Ovary (tissue), 9 donors: Measurements from ENCODE around the gene ALG8. TPM values are rescaled to one million over a fixed set of nuclear protein-coding genes. Genes with fewer than 3 reads are reported as not detected.
"Not testable (repeated sequence)": the region's sequence is repeated elsewhere in the genome, so short reads cannot be mapped to it uniquely, and the experiment has no call there.

ENCODE experiments used
- DNase-seq, 5 donors: peaks; one replicate each; pipeline ENCODE4 v3.0.0-alpha.2; 2019 to 2020
- H3K27ac ChIP-seq, 2 donors: fragments of 200-600 bp; one replicate each; pipeline versions ENCODE4 v1.5.1 to v1.8.0; 2019 to 2022
- H3K27me3 ChIP-seq: fragments of 200-600 bp; one replicate; pipeline ENCODE4 v1.8.0; 2022
- H3K36me3 ChIP-seq: fragments of 200-600 bp; sonication (generic); one replicate; pipeline ENCODE4 v1.5.1; 2019
- H3K4me1 ChIP-seq: one replicate; pipeline ENCODE4 v1.8.1; 2013; ENCODE audit warnings: mild to moderate bottlenecking, moderate library complexity; ENCODE audit not compliant: insufficient read depth
- H3K4me3 ChIP-seq: fragments of 200-600 bp; sonication (generic); one replicate; pipeline ENCODE4 v1.5.1; 2017
- H3K9me3 ChIP-seq, 2 donors: fragments of 200-600 bp in 1 of 2; sonication (generic) in 1 of 2; one replicate each; pipeline versions ENCODE4 v1.5.1 to v1.8.1; 2013 to 2019; ENCODE audit warnings: mild to moderate bottlenecking in 1 of 2, moderate library complexity in 1 of 2
- CTCF ChIP-seq, 3 donors: fragments of 450-650 bp in 2 of 3; fragments of 200-600 bp in 1 of 3; IDR thresholded peaks; one replicate each; pipeline versions ENCODE4 v1.5.1 to v1.8.0; 2016 to 2022; ENCODE audit warnings: antibody characterized with exemption in 3 of 3, mild to moderate bottlenecking in 1 of 3
- EP300 ChIP-seq: sonication (generic); formaldehyde crosslinking; IDR thresholded peaks from one replicate; pipeline ENCODE4 v1.6.1; 2017; ENCODE audit warnings: antibody characterized with exemption
- POLR2A ChIP-seq: fragments of 450-650 bp; IDR thresholded peaks from one replicate; pipeline ENCODE4 v1.6.1; 2017; ENCODE audit warnings: antibody characterized with exemption, mild to moderate bottlenecking, moderate library complexity
- WGBS, 3 donors: extraction: QIAGEN DNeasy Blood & Tissue Kit in 1 of 3; methylation state at CpG; one replicate each; pipeline versions ENCODE4 v1.1.5 to v1.1.7; 2013 to 2017; 5-methylcytosine and 5-hydroxymethylcytosine counted together
- intact Hi-C, 4 donors: fragments of 100-400 bp; cut with DNase I; formaldehyde crosslinking; loops; one replicate each; pipeline versions ENCODE4 v1.11.0 to v1.15.1; 2022 to 2023
- polyA plus RNA-seq, 2 donors: library from polyadenylated mRNA; stranded (reverse); fragments of 200-250 nt in 1 of 2; fragments of 350-450 nt in 1 of 2; fragmentation: Illumina TruSeq in 1 of 2; extraction: RNeasy Lipid Tissue Mini Kit (QIAGEN cat#74804) in 1 of 2; gene quantifications; one replicate each; pipeline ENCODE4 v1.2.3, GENCODE V29; 2013 to 2014
- total RNA-seq, 7 donors: library from RNA; depleted of rRNA in 2 of 7; stranded (reverse); fragments of >200 nt in 2 of 7; fragmentation: NEBNext Ultra II Directional in 3 of 7; extraction: Animal tissue kit (Norgen Biotek cat#: 25700) in 3 of 7; gene quantifications; one replicate each; pipeline versions ENCODE4 v1.1.0 to v1.2.4, GENCODE V29; 2016 to 2023
- donor health status: DM: no; HTN: no; CAD: no; lungs with moderate emphysema.
- donor health status: DM: no; HTN: no; CAD: no.
- donor health status: Bipolar disorder and iron deficiency.
- donor health status: DM: yes; HTN: yes; CAD: no.
- donor health status: DM: no; HTN: no; CAD: no.
- donor health status: DM: yes; HTN: yes; CAD: no.

The ALG8 gene
- total and polyA plus RNA-seq, 9 donors: 20.1 to 57.8 (median 28.5) TPM

DNA sequence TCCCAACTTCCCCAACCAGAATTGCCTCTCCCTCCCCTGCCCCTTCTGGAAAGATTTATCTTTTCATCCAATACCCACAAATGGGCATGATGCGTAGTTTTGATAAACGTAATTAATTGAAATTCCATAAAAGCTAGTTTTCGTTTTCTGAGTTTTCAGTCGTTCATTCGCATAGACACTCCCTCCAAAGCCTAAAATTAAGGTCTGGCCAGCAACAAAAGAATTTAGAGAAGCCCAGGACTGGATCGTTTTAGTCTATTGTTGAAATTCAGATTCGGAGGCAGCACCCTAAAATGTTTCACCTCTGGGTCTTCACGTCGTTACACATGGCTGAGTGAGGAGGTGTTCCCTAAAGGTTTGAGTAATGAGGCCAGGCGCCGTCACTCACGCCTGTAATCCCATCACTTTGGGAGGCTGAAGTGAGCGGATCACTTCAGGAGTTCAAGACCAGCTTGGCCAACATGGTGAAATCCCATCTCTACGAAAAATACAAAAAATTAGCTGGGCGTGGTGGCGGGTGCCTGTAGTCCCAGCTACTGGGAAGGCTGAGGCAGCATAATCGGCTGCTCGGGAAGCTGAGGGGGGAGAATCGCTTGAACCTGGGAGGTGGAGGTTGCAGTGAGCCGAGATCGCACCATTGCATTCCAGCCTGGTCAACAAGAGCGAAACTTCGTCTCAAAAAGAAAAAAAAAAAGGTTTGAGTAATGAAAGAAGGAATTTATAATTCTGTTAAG lies 59.2 kb downstream of the ALG8 start:
- TF ChIP-seq CTCF (IDR thresholded peaks at IDR 0.05): no peak
- TF ChIP-seq POLR2A: no peak
- no peak for TF ChIP-seq EP300
- no peak for DNase-seq
- Histone ChIP-seq H3K9me3 (no peaks in the 10 kb centered on the region), H3K27ac (peak overlapping the region; percentile 65 to 68), H3K36me3 (no peaks in the 10 kb centered on the region), H3K27me3 (no peaks in the 10 kb centered on the region), H3K4me1 (peaks cover 17% of the 10 kb centered on the region), H3K4me3 (peak overlapping the region; percentile 79)
- intact Hi-C loops: no loop called here
- 54 to 57% (median 55%) methylated on average over 23 of the region's 23 CpGs for WGBS, 3 donors

DNA sequence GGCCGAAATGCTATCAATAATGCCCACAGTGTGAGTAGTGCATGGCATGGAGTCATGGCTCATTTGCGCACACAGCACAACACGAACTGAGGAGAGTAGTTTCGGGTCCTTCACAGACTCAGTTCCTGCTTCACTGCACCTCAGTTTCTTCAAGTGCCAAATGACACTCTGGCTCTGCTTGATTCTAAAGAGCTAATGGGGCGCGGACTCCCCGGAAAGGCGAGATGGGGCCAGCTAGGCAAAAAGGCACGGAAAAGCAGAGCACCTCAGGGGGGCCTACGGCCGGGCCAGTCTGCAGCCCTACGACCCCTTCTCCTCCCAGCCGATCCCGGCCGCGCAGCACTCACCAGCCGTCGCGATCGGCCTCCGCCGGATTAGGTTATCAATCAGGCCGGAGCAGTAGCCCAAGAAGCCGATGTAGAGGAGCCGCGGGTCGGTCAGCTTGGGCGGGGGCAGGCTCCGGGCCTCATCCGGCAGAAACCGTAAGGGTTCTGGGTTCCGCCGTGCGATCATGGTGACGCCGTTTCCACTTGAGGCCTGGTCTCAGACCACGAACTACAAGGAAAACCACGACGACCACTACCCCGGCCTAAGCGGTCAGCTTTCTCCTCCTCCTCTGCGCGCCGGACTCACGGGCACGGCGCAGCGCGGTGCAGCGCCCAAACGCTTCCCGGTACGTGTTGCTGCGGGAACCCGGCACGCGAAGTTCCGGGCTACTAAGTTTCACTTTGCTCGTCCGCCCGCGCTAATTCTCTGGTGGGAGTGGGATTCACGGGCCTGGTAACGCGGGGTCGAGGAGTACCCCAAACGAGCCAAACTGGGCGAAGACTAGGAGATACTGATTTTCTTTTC lies 60.0 kb downstream of the ALG8 start, which contains the start of gene NDUFC2:
NDUFC2 (minus strand) TSS at position 631 of the 852 bp plus-strand sequence; CDS start at position 513, 118 bp downstream.
- Histone ChIP-seq H3K4me1 (peaks cover 19% of the 10 kb centered on the region), H3K36me3 (no peaks in the 10 kb centered on the region), H3K27ac (peak within 1 kb of the TSS; percentile 65 to 68), H3K4me3 (peak within 1 kb of the TSS; percentile 79), H3K27me3 (no peaks in the 10 kb centered on the region), H3K9me3 (no peaks in the 10 kb centered on the region)
- intact Hi-C loops: loop anchor here in 1 of 4 donors (5.0 kb wide), 1 partner anchor 252 kb away; no protein-coding TSS in a partner anchor
- peak; percentile 72 to 89 (median 81) for DNase-seq
- peak; percentile 52 for TF ChIP-seq POLR2A
- peak in 1 of 3 donors; percentile 16 for TF ChIP-seq CTCF (IDR thresholded peaks at IDR 0.05)
- TF ChIP-seq EP300: no peak
- WGBS, 3 donors: 0% methylated on average over 61 to 68 of the region's 68 CpGs

- peak overlapping the region; percentile 65 to 68 for H3K27ac ChIP-seq
- no peaks in the 10 kb centered on the region for H3K27me3 ChIP-seq
- TF ChIP-seq EP300 (no peak), POLR2A (no peak), CTCF (IDR thresholded peaks at IDR 0.05) (no peak)
- peaks cover 19% of the 10 kb centered on the region for H3K4me1 ChIP-seq
- H3K9me3 ChIP-seq: no peaks in the 10 kb centered on the region
- intact Hi-C loops: loop anchor here in 1 of 4 donors (5.0 kb wide), 1 partner anchor 251 kb away; no protein-coding TSS in a partner anchor
- H3K4me3 ChIP-seq: peak overlapping the region; percentile 79
- H3K36me3 ChIP-seq: no peaks in the 10 kb centered on the region
- no peak for DNase-seq
- WGBS, 3 donors: 17 to 41% (median 24%) methylated on average over 21 of the region's 21 CpGs
Measured at GRCh38 chr11:78078218-78079167, 60.9 kb downstream of the ALG8 start.

DNA sequence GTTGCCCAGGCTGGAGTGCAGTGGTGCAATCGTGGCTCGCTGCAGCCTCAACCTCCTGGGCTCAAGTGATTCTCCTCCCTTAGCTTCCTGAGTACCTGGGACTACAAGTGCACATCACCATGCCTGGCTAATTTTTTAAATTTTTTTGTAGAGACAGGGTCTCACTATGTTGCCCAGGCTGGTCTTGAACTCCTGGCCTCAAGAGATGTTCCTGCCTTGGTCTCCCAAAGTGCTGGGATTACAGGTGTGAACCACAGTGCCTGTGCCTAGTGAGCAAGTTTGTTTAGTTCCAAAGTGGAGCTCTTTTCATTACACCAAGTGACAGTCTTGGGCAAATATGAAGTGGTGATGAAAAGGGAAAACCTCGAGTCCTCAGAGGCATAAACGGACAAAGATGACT lies 61.8 kb downstream of the ALG8 start:
- not testable (repeated sequence) for DNase-seq, H3K36me3 ChIP-seq, H3K27ac ChIP-seq, H3K9me3 ChIP-seq, H3K27me3 ChIP-seq
- intact Hi-C loops: loop anchor here in 1 of 4 donors (5.0 kb wide), 1 partner anchor 250 kb away; no protein-coding TSS in a partner anchor
- WGBS, 3 donors: 67 to 76% (median 74%) methylated on average over 4 of the region's 4 CpGs
- Histone ChIP-seq H3K4me3 (peak overlapping the region; percentile 79), H3K4me1 (peaks cover 19% of the 10 kb centered on the region)
